CD4-positive, alpha-beta T cell treated with Interleukin-12 subunit alpha and Interleukin-12 subunit beta, for 1 hour (primary cell): ENCODE results near the gene CCDC110.
"Not testable (repeated sequence)": the region's sequence is repeated elsewhere in the genome, so short reads cannot be mapped to it uniquely, and the experiment has no call there.

Source experiments
- DNase-seq: peaks from one replicate; pipeline ENCODE4 v3.0.0-alpha.2; 2020

CCDC110 gene

DNA sequence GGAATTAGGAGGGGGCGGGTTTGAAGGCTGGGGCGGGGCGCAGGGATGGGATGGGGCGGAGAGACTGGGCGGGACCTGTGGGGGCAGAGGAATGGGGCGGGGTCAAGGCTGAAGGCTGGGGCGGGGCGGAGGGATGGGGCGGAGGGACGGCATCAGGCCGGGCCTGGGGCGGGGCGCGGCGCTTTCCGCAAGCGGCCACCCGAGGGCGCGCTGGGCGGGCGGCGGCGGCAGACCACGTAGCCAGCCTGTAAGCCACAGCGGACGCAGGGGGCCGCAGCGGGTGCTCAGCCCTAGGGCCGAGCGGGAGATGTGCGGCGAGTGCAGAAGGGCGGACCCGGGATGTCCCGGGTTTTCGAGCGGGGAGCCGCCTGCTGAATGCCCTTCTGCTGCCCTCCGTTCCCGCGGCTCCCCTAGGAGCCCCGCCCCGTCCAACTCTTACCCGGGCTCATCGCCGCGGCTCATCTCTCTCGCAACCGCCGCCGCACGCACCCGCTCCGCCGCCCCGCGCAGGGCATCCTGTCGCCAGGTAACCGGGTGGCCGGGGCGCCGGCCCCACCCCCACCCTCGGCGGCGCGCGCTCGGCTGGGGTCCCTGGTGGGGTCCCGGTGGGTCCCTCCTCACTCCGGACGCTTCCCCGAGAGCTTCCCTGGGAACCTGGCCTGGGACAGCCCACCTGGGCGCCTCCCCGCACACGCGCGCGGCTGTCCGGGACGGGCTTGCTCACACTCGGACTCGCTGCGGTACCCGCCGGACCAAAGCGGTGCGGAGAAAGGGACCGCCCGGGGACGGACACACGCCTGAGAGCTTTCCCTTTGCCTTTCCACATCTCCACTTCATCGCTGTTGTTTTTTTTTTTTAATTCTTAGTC, at the start of gene CCDC110:
Gene CCDC110 (minus strand): TSS at position 499 of the 868 bp plus-strand sequence. CDS start 50 bp downstream, at position 449.
- peak; percentile 92 for DNase-seq

DNA sequence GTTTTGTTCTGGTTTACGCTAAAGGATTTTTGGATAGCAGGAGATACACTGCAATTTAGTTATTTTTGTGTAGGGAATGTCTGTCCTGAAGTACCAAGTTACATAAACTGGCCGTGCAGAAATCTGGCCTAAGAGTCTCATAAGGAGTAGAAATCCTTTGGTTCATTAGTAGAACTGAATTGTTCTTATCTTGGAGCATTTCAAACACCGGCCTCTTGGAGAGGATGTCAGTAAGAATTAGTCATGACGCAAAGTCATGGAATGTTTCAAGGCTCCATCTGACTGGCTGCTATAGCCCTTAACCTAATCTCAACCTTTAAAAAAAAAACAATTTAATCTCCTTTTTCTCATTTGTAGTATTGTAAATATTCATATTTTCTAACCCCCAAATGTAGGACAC, 48.6 kb upstream of the CCDC110 start:
- DNase-seq: no peak

DNA sequence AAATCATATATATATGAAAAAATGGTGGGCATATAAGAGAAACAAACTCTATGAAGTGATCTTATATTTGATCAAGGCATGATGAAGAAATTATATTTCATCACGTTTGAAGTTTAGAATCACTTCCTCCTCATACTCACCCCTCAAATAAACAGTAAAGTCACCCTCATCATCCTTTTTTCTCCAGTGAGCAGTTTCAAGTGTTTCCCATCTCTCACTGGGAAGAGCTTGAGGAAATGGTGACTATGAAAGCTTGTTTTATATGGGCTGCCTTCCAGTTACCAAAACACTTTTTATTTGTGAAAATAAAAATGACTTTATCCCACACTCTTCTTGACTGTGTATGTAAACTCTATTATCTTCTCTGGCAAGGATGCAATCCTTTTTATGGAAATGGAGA, 47.0 kb upstream of the CCDC110 start:
- no peak for DNase-seq

DNA sequence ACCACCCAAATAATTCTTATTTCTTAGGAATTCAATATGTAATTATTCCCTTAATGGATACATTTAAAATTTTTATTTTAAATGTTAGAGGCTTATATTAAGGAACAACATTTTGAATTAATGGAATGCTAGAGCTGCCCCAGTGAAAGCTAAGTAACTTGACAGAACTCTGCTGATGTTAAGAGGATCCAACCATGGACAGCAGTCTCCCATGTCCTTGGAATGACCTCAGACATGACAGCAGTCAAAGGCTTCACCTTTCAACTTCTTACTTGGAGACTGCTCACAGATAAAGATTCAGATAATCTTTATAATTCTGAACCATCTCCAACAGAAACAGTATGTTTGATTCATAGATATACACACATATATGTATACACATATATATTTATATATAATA, 46.5 kb upstream of the CCDC110 start:
- DNase-seq: no peak

DNA sequence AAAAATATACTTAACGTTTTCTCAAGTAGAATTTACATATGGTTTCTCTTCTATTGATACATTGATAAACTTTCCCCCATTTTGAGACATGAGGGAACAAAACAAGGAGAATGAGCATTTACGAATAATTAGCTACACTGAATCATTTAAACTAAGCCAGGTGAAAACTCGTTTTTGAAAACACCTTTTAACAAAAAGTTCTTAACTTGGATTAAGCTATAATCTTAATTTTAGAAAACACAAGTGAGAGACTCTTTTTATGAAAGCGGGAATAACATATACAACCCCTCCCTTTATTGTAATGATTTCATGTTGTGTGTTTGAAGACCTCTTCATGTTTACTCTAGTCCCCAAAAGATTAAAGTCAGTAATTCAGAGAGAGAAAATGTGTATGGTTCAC, 43.7 kb upstream of the CCDC110 start:
- DNase-seq: no peak

DNA sequence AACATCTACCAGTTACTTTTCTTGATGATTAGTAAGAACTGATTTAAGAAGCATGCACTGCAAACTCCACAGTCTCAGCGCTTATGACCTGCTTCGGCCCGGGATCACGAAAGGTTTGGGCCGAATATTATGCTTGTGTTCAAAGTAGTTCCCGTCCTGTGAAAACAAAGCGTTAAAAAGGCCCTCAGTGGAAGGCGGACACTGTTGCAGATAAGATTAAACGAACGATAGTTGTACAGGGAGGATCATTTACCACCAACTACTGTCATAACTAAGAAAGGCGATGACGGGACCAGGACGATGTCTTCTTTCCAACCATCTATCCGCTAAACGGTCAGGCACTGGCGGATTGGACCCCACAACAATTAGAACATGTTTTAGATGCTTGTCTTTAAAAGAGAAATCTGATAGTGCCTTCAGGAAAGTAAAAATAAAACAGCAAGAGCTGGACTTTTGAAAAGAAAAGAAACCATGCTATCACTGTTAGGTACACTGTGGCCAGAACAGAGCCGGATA, 42.7 kb upstream of the CCDC110 start:
- no peak for DNase-seq

DNA sequence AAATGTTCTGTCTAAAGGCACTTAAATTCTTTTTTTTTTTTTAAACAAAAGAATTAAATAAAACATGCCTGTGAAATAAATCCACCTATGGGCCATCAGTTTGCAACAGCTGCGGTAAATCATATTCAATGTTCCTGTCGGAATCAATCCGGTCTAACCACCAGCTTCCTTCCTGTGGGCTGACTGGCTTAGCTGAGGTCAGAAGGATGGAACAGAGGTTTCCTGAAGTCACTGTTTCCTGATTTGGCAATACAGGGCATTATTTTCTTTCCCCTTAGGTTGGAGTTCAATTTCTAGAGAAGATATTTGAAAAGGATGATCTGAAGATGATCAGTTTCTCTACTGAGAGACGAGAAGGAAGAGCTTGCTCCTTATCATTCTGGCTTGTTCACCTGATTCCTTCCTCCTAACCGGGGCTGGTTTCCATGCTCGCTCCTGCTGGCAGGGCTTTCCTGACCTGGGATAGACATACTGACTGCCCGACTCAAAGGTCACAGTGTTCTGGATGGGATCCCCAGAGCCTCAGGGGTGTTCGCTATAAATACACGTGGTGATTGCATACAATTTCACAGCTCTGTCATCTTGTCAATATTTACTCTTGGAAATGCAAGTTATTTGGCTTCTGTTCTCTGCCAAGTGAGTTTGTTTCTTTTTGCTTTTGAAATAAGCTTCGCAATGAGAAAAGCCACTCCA, 42.1 kb upstream of the CCDC110 start:
- DNase-seq: peak; percentile 30

DNA sequence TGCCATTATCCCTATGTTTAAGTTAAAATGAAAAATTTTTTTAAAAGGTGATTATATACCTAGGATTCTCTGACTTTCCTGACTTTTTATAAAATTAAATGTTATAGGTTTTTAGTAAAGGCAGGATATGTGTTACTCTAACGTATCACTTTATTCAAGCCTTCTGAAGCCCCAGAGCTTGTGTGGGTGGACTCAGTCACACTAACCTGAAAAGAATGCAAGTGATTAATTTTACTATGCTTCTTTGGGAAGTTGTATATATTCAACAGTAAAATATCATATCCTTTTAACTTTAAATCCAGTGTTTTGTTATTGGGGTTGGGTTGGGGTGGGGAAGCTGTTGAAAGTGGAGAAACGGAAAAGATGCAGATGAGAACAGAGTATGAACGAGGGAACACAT, 41.0 kb upstream of the CCDC110 start:
- DNase-seq: no peak

DNA sequence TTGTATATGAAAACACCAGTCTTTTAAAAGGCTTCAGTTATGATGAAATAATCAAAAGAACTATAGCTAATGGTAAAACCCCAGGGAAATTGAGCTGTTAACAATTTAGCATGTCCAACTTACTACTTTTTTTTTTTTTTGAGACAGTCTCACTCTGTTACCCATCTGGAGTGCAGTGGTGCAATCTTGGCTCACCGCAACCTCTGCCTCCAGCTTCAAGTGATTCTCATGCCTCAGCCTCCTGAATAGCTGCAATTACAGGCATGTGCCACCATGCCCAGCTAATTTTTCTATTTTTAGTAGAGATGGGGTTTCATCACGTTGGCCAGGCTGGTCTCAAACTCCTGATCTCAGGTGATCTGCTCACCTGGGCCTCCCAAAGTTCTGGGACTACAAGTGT, 39.7 kb upstream of the CCDC110 start:
- DNase-seq: not testable (repeated sequence)

DNA sequence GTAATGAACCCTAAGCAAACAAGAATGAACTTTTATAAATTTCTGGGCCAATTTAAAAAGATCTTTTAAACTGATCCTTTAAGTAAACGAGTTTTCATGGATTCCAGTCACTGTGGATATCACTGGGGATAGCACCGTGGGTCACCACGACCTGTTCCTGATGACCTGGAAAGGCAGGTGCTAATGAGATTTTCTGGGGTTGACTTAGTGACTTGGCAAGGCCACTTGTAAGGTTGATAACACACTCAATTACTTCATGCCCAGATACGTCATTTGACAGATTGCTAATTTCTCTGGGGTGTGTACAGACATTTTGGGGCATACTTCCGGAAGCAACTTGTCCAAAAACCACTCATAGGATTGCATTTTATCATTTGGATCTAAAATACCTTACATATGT, 39.3 kb upstream of the CCDC110 start:
- no peak for DNase-seq

DNA sequence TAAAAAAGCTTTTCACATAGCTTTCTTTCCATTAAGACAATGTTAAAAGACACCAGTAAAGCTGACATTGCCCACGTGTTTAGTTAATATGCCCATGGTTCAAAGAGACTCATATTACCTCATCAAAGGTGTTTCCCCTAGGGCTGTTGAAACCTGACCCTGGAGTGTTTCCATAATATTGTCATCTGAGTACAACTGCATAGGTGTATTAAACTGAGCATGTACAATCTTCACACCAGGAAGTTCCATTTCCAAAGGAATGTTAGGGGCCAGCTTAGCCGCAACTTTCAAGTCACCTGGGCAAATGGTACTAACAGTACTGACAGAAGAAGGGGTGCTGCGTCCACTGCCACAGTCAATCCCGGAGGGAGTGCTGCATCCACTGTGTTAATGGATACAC, 36.6 kb upstream of the CCDC110 start:
- DNase-seq: no peak

DNA sequence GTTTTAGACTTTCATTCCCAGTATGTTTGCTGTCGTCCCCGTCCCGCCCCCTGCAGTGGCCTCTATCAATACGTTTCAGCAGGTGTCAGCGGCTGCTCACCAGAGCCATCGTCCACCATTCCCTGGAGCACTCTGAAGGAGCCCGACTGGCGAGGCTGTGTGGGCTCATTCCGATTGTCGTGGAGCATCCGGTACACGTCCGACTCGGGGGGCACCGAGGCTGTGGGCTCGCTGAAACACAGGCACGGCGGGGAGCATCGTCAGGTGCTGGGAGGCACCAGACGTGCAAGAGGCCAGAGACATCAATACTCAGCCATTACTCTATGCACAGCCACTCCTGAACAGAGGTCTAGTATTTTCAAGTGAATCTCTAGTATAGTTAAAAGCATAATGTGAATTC, 34.9 kb upstream of the CCDC110 start:
- no peak for DNase-seq

DNA sequence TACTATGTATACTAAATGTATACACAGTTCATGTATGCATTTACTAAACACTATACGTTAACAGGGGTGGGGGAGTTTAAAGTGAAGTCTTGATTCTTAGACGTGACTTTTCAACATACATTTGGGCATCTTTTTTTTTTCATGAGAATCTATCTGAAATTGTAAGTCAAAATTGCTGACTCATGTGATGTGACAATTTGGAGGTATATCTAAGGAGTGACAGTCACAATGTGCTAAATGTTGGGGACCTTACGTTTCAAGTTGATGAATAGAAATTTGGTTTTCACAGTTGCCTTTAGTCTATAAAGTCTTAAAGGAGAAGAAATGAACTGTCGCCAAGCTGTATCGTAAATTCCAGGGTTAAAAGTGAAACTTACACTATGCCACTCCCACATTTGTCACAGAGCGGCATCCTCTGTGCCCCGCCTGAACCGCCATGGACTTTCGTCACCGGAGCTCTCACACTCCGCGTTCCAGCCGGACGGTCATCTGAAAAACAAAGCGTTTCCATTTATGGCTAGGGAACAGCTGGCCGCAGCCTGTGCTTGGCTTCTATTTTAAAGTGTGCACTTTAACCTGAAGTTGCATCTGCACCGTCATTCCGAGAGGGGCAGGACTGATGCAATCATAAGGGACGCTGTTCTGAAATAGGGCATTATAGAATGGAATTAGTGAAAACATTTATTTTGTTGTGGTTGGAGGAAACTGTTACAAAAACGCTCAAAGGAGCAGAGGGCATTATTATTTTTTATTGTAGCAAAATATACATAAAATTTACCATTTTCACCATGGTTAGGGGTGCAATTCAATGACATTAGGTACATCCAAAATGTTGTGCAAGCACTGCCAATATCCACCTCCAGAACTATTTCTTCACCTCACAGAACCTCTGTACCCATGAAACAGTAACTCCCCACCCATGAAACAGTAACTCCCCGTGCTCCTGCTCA, 32.8 kb upstream of the CCDC110 start:
- DNase-seq: no peak

DNA sequence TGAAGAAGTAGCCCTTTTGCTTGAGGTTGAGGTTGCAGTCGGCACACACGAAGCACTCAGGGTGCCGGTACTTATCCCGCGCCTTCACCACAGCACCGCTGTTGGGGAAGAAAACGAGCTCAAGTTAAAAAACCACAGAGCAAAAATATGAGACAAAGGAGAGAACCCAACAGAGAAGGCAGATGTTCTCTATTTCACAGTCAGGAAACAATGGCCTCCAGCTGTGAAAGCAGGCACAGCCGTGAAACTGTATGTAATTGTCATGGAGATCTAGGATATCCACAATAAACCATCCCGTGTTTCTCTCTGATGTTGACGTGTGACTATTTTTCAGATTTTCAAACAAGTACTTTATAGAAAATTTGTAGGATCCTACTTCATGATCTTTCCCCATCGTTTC, 30.9 kb upstream of the CCDC110 start:
- no peak for DNase-seq

DNA sequence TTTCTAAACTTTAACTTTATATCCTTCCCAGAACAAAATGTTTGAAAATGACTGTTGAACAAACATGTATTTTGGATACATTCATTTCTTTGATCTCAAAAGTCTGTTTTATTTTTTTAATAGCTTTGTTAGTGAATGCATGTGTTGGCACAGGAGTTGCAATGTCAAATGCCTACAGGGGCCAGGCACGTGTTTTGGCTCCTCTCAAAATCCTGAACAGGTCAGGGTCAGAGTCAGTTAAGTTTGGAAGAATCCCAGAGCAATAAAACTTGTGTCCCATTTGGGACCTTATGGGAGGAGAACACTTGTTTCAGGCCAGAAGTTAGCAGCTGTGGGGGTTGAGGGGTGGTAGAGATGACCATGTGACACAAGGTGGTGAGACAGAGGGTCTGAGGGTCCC, 29.0 kb upstream of the CCDC110 start:
- no peak for DNase-seq

DNA sequence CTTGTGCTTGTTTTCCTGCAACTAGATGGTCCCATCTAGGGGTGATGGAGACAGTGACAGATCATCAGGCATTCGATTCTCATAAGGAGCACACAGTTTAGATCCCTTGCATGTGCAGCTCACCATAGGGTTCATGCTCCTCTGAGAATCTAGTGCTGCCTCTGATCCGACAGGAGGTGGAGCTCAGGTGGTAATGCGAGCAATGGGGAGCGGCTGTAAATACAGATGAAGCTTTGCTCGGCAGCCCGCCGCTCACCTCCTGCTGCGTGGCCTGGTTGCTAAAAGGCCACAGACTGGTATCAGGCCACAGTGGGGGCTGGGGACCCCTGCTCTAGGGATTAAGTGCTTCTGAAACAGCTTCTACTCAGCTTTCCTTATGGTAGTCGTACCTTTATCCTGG, 28.5 kb upstream of the CCDC110 start:
- DNase-seq: no peak

DNA sequence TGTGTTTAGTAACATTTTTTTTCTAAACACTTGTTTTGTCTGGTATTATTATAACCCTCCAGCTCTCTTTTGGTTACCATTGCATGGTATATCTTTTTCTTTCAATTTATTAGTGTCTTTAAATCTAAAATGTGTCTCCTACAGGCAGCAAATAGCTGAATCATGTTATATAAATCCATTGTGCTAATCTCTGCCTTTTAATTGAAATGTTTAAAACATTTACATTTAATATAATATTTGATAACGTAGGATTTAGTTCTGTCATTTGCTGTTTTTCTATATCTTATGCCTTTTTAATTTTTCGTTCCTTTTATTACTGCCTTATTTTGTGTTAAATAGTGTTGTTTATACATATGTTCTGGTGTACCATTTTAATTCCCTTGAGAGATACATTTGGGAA, 17.1 kb upstream of the CCDC110 start:
- DNase-seq: no peak

DNA sequence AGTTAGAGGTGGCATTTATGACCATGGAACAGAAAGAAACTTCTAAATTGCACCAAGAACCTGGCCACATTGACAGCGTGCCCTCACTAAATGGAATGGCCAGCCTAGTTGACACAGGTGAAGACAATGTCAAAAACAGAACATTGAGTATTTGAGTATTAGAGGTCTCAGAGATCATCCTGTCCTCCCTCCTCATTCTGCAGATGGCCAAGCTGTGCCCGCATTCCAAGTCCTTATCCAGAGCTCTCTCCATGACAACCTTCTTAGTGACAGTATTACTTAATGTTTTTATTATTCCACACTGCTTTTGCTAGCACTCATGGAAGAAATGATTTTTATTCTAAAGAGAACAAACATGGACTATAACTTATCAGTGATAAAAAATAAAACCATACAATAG, 9.9 kb upstream of the CCDC110 start:
- no peak for DNase-seq

DNA sequence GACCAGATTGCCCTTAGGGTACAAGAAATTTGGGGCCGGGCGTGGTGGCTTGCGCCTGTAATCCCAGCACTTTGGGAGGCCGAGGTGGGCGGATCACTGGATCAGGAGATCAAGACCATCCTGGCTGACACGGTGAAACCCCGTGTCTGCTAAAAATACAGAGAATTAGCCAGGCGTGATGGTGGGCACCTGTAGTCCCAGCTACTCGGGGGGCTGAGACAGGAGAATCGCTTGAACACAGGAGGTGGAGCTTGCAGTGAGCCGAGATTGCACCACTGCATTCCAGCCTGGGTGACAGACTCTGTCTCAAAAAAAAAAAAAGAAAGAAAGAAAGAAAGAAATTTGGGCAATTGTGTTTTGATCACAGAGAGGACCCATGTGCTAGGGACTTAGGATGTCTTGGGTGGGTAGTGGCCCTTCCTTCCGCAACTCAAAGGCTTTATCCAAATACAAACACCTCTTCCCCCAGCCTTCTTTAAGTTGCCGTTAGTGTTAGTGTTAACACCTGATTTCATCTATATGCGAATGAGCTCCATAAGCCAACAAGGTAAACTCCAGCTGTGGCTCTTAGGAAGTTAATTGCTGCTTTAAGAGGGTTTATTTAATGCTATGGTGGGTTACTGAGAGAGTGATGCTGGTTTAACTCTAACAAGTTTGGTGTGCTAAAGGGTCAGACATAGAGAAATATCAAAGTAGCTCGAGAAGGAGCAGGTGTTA, 8.6 kb upstream of the CCDC110 start:
- no peak for DNase-seq

DNA sequence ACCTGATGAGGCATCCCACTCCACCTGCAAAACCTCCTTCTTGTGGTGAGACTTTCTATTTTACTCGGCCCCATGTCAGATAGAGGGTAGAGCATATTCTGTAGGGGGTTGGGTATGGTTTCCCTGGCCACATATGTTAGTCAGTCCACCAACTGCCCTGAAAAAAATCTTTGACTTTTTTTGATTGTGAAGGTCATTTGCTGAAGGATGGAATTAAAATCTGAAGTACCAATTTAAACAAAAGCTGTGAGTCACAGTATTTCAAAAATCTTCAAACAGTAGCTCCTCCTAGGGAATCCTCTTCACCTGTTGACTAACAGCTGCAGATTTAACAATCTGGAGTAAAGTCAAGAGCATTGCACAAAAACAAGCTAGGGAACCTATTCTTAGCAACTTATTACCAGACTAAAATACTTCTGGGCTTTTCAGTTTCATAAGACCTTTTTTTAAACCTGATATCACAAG, 8.0 kb upstream of the CCDC110 start:
- DNase-seq: no peak

DNA sequence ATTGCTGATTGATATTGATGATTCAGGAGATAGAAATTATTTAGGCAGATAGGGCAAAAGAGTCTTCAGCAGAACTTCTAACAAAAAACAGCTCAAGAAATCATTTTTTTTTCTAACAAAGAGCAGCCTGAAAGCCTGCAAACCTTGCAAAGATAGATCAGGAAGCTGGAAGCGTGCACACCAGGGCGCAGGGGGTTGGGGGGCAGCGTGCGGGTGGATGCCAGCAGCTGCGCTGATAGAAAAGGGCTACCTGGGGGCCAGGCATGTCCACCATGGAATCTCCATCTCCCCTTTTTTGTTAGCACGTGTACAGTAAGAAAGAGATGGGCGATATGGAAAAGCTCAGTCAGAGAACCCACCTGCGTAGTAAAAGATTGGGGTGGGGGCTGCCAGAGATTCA, 1.7 kb upstream of the CCDC110 start:
- no peak for DNase-seq

DNA sequence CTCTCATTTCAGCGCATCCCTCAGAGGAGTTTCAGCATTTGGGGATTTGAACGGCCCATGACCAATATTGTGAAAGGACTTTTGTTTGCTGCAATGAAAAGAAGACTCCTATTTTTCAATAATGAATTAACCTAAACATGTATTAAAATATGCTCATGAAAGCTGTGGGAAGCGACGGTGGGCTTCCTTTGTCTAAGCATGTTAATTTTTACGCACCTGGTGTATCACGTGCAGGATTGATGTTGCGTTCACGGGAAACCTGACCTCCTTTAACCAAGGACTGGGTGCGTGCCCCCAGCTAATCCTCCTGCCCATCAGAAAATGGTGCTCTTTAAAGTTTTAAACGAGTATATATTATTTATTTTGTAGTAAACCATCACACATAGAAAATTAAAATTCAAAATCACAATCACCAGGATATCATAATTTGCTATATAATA, 590 bp upstream of the CCDC110 start:
- no peak for DNase-seq
